CD4-positive, alpha-beta T cell treated with Interleukin-2 at 100 ng/mL for 4 hours (primary cell): ENCODE data around the gene SLC25A34.

ENCODE experiments used
- DNase-seq: peaks from one replicate; pipeline ENCODE4 v3.0.0-alpha.2; 2020; ENCODE audit warnings: low spot score

Gene SLC25A34

DNA sequence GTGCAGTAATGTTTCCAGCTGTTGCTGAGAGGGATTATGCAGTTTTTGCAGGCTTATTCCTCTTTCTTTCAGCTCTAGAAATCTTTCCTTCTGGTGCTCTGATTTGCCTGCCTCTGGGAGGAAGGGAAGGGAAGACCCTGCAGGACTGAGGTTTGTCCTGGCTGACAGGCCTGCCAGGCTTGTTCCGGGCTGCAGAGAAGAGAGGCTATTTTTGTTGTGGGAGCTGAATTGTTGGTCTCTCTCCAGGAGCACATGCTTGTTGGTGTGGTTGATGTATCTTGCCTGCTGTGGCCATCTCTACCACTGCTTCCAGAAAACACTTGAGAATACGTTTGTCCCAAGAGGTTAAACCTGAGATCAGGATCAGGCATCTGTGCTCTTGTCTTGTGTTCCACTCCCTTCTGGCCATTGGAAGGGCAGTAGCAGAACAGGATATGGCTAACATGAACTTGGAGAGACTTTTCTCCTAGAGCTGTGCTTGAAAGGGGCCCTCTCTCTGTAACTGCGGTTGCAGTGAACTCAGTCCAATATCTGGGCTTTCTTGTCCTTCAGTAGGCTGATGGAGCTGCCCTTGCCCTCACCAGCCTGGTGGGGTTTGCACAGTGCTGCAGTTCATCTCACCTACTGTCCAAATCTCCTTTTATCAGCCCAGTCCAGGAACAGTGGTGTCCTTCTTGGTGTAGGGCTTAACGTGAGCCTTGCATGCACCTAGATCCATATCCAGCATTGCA, 21.5 kb upstream of the SLC25A34 start:
- no peak for DNase-seq

DNA sequence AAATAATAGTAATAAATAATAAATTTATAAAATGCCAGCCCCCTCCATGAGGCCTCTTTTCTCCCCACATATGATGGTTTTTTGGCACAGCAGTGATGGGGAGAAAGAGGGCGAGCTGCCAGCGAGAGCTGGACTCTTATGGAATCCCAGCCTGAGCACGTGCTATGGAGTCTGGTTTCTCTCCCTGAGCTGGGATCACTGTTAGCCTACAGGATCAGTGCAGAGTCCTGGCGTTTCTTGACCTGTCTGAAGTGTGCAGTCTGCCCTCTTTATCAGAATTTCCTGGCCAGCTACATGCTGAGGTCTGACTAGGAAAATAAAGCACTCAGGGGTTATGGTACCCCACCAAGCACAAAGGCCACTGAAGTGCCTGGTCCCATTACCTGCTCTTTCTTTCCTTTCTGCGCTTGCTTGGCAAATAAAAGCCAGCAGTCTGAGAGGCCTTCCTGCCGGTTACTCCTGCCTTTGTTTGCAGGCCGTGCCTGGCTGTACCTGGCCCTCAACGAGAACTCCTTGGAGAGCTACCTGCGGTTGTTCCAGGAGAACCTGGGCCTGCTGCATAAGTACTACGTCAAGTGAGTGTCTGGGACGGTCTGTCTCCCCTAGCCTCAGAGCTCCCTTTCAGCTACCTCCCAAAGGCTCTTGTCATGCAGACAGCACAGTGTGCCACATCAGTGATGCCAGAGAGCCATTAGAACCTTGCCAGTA, 18.5 kb upstream of the SLC25A34 start:
- no peak for DNase-seq

DNA sequence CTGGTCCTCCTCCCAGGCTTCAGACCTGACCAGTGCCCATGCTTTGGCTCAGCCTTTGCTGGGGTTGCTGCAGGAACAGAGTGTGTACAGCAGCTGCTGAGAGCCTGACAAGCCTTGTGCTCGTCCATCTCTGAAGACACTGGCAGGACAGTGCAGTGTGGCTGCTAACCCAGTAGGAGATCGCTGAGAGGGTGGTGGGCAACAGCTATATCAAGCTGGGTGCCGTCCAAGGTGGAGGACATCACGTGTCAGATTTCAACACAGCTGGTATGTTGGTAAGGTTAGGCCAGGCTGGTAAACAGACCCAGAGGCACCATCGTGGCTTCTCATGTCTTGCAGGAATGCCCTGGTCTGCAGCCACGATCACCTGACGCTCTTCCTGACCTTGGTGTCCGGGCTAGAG, 17.9 kb upstream of the SLC25A34 start:
- DNase-seq, result no peak

- DNase-seq, result no peak
Observed at GRCh38 chr1:15719381-15720120, 16.5 kb upstream of the SLC25A34 start.

DNA sequence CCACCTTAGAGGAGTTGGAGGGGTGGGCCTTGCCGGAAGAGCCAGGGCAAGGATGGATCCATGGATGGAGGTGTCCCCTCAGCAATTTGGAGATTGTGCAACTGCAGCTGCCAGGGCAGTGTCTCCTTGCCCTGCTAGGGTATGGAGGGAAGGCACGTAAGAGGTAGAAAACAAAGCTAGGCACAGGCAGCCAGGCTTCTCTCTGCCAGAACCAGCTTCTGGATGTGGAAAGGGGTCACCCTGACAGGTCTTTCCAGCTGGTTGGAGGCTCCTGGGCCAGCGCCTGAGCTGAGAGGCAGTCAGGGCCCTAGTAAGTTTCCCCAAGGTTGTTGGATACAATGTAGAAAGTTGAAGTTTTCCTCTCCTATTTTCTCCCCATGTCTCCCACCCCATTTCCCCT, 15.2 kb upstream of the SLC25A34 start:
- DNase-seq, result no peak

- no peak for DNase-seq
Observed at GRCh38 chr1:15722411-15722810, 13.6 kb upstream of the SLC25A34 start.

GRCh38 chr1:15722836-15723532, 13.1 kb upstream of the SLC25A34 start:
- no peak for DNase-seq

- DNase-seq, result no peak
Observed at GRCh38 chr1:15723631-15724246, 12.3 kb upstream of the SLC25A34 start.

GRCh38 chr1:15724949-15725880, 10.8 kb upstream of the SLC25A34 start:
- DNase-seq, result no peak

- DNase-seq, result no peak
Observed at GRCh38 chr1:15726508-15726907, 9.6 kb upstream of the SLC25A34 start.

- no peak for DNase-seq
Observed at GRCh38 chr1:15727021-15727420, 9.0 kb upstream of the SLC25A34 start.

DNA sequence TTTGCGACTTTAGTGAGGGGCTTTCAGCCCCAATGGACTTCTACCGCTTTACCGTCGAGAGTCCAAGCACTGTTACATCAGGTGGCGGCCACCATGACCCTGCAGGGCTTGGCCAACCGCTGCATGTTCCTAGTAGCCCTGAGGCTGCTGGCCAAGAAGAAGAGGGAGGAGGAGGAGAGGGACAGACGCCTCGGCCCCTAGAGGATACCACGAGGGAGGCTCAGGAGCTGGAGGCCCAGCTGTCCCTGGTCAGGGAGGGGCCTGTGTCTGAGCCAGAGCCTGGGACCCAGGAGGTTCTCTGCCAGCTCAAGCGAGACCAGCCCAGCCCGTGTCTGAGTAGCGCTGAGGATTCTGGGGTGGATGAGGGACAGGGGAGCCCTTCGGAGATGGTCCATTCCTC, 8.6 kb upstream of the SLC25A34 start:
- DNase-seq, result no peak

GRCh38 chr1:15727866-15728534, 8.1 kb upstream of the SLC25A34 start:
- no peak for DNase-seq

DNA sequence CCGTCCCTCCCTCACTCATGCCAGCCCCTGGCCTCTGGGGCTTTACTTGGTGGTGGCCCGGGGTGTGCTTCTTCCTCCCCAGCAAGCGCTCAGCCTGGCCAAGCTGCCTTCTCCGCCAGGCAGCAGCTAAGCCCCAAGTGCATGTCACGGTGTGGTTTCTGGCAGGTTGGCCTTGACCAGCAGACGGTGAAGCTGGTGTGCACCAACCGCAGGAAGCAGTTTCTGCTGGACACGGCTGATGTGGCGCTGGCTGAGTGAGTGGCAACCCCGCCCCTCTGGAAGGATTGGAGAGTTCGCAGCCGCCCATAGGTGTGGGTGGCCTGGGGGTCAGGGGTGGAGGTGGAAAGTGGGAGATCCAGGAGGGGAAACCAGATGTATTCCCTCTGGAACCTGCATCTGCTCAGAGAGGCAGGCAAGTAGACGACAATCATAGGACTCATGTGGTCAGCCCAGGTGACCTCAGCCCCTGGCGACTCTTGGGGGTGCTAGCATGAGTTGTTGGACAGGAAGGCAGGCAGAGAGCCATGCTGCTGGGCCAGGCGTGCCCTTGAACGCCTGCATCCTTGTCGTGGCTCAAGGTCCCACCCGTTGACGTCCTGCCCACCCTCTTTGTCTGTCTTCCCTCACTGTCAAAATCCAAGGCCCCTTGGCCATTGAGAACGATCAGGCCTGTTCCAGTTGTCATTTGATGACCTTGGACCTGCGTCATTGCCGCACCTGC, 7.0 kb upstream of the SLC25A34 start:
- DNase-seq, result no peak

- no peak for DNase-seq
Observed at GRCh38 chr1:15730423-15730822, 5.6 kb upstream of the SLC25A34 start.

- DNase-seq, result no peak
Observed at GRCh38 chr1:15730936-15731335, 5.1 kb upstream of the SLC25A34 start.

- no peak for DNase-seq
Observed at GRCh38 chr1:15731735-15732685, 4.0 kb upstream of the SLC25A34 start.

DNA sequence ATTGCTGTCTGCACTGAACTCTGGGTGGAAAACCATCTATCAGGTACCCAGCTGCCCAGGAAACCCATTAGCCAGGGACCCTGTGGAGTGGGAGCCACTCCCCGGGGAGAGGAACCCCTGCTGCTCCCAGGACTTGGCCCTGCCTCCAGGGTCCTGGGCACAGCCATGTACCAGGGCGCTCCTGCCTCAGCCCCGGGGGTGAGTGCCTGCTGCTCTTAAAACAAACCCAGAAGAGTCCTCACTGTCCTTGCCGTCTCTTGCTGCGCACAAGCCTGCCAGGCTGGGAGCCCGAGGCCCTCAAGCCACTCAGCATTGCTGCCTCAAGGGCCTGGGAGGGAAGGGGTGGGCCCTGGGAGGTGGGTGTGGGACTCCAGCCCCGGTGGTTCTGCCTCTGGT, 3.4 kb upstream of the SLC25A34 start:
- no peak for DNase-seq
